Subcutaneous abdominal adipose tissue (tissue), 5 donors: Measurements from ENCODE around the gene CHCHD6.

Experiments
- H3K27ac ChIP-seq: one replicate; pipeline ENCODE4 v1.7.0; 2013; ENCODE audit warnings: low read depth, mild to moderate bottlenecking, inconsistent platforms, low read length, moderate library complexity
- H3K27me3 ChIP-seq, 5 donors: one replicate each; pipeline ENCODE4 v1.7.0; 2013; ENCODE audit warnings: low read length in 5 of 5, inconsistent platforms in 1 of 5; ENCODE audit not compliant: control insufficient read depth in 5 of 5, insufficient read depth in 4 of 5
- H3K36me3 ChIP-seq, 5 donors: one replicate each; pipeline ENCODE4 v1.7.0; 2013; ENCODE audit warnings: low read length in 5 of 5; ENCODE audit not compliant: control insufficient read depth in 5 of 5, insufficient read depth in 5 of 5
- H3K4me1 ChIP-seq, 5 donors: one replicate each; pipeline ENCODE4 v1.7.0; 2013; ENCODE audit warnings: low read length in 5 of 5, mild to moderate bottlenecking in 3 of 5, moderate library complexity in 1 of 5; ENCODE audit not compliant: control insufficient read depth in 5 of 5, insufficient read depth in 5 of 5
- H3K4me3 ChIP-seq, 5 donors: one replicate each; pipeline ENCODE4 v1.7.0; 2013; ENCODE audit warnings: low read length in 5 of 5, low read depth in 1 of 5
- H3K9ac ChIP-seq, 5 donors: one replicate each; pipeline ENCODE4 v1.7.0; 2013; ENCODE audit warnings: low read length in 5 of 5, mild to moderate bottlenecking in 4 of 5, moderate library complexity in 3 of 5
- H3K9me3 ChIP-seq, 5 donors: one replicate each; pipeline ENCODE4 v1.7.0; 2013; ENCODE audit warnings: low read length in 5 of 5; ENCODE audit not compliant: control insufficient read depth in 5 of 5
- donor health status: healthy.
- donor health status: healthy.
- donor health status: healthy.
- donor health status: healthy.
- donor health status: healthy.

The CHCHD6 gene

GRCh38 chr3:126912027-126912422 lies 208.0 kb downstream of the CHCHD6 start:
- peaks cover 0 to 6% (median 0%) of the 10 kb centered on the region in 5 donors for H3K27me3 ChIP-seq
- peaks cover 4 to 26% (median 20%) of the 10 kb centered on the region in 5 donors for H3K4me1 ChIP-seq
- no peaks in the 10 kb centered on the region for H3K9me3 ChIP-seq
- no peak overlapping the region for H3K4me3 ChIP-seq
- H3K9ac ChIP-seq: no peak overlapping the region
- peaks cover 0 to 4% (median 2%) of the 10 kb centered on the region in 5 donors for H3K36me3 ChIP-seq
- no peak overlapping the region for H3K27ac ChIP-seq

GRCh38 chr3:126912491-126913195 lies 208.6 kb downstream of the CHCHD6 start:
- no peaks in the 10 kb centered on the region for H3K9me3 ChIP-seq
- no peak overlapping the region for H3K27ac ChIP-seq
- H3K36me3 ChIP-seq: peaks cover 0 to 4% (median 2%) of the 10 kb centered on the region in 5 donors
- H3K4me1 ChIP-seq: peaks cover 4 to 25% (median 20%) of the 10 kb centered on the region in 5 donors
- peaks cover 0 to 6% (median 0%) of the 10 kb centered on the region in 5 donors for H3K27me3 ChIP-seq
- no peak overlapping the region for H3K4me3 ChIP-seq
- H3K9ac ChIP-seq: no peak overlapping the region

GRCh38 chr3:126913524-126913923 lies 209.5 kb downstream of the CHCHD6 start:
- H3K36me3 ChIP-seq: peaks cover 0 to 4% (median 2%) of the 10 kb centered on the region in 5 donors
- peaks cover 0 to 6% (median 0%) of the 10 kb centered on the region in 5 donors for H3K27me3 ChIP-seq
- H3K4me1 ChIP-seq: peaks cover 4 to 25% (median 20%) of the 10 kb centered on the region in 5 donors
- H3K9me3 ChIP-seq: no peaks in the 10 kb centered on the region
- H3K9ac ChIP-seq: no peak overlapping the region
- no peak overlapping the region for H3K4me3 ChIP-seq
- no peak overlapping the region for H3K27ac ChIP-seq

GRCh38 chr3:126914226-126914625 lies 210.2 kb downstream of the CHCHD6 start:
- Histone ChIP-seq H3K4me1 (peaks cover 4 to 25% (median 20%) of the 10 kb centered on the region in 5 donors), H3K4me3 (no peak overlapping the region), H3K27ac (no peak overlapping the region), H3K9ac (no peak overlapping the region), H3K36me3 (peaks cover 0 to 4% (median 2%) of the 10 kb centered on the region in 5 donors), H3K27me3 (peaks cover 0 to 6% (median 0%) of the 10 kb centered on the region in 5 donors), H3K9me3 (no peaks in the 10 kb centered on the region)

GRCh38 chr3:126915015-126915414 lies 211.0 kb downstream of the CHCHD6 start:
- H3K27me3 ChIP-seq: peaks cover 0 to 6% (median 0%) of the 10 kb centered on the region in 5 donors
- H3K36me3 ChIP-seq: peaks cover 0 to 4% (median 2%) of the 10 kb centered on the region in 5 donors
- no peak overlapping the region for H3K9ac ChIP-seq
- H3K9me3 ChIP-seq: no peaks in the 10 kb centered on the region
- no peak overlapping the region for H3K4me3 ChIP-seq
- H3K27ac ChIP-seq: no peak overlapping the region
- H3K4me1 ChIP-seq: peaks cover 4 to 25% (median 20%) of the 10 kb centered on the region in 5 donors

- H3K36me3 ChIP-seq: peaks cover 0 to 4% (median 2%) of the 10 kb centered on the region in 5 donors
- no peak overlapping the region for H3K27ac ChIP-seq
- H3K9ac ChIP-seq: no peak overlapping the region
- H3K4me1 ChIP-seq: peaks cover 0 to 20% (median 10%) of the 10 kb centered on the region in 5 donors
- no peak overlapping the region for H3K4me3 ChIP-seq
- H3K9me3 ChIP-seq: peaks cover 0 to 4% (median 0%) of the 10 kb centered on the region in 5 donors
- peaks cover 0 to 6% (median 0%) of the 10 kb centered on the region in 5 donors for H3K27me3 ChIP-seq
Observed at GRCh38 chr3:126916546-126916945, 212.5 kb downstream of the CHCHD6 start.

GRCh38 chr3:126917232-126917804 lies 213.3 kb downstream of the CHCHD6 start:
- no peak overlapping the region for H3K27ac ChIP-seq

GRCh38 chr3:126918355-126918821 lies 214.3 kb downstream of the CHCHD6 start:
- Histone ChIP-seq H3K9me3 (peaks cover 0 to 4% (median 0%) of the 10 kb centered on the region in 5 donors), H3K36me3 (peaks cover 0 to 4% (median 2%) of the 10 kb centered on the region in 5 donors), H3K4me3 (no peak overlapping the region), H3K9ac (no peak overlapping the region), H3K27me3 (peaks cover 0 to 6% (median 0%) of the 10 kb centered on the region in 5 donors), H3K27ac (no peak overlapping the region), H3K4me1 (peaks cover 0 to 14% (median 0%) of the 10 kb centered on the region in 5 donors)

More at GRCh38 chr3:126917232-126917804, 213.3 kb downstream of the CHCHD6 start:
- Histone ChIP-seq H3K9ac (no peak overlapping the region), H3K9me3 (peaks cover 0 to 4% (median 0%) of the 10 kb centered on the region in 5 donors), H3K36me3 (peaks cover 0 to 4% (median 2%) of the 10 kb centered on the region in 5 donors), H3K4me3 (no peak overlapping the region), H3K27me3 (peaks cover 0 to 6% (median 0%) of the 10 kb centered on the region in 5 donors), H3K4me1 (peaks cover 0 to 18% (median 6%) of the 10 kb centered on the region in 5 donors)

GRCh38 chr3:126921085-126921824 lies 217.2 kb downstream of the CHCHD6 start:
- H3K4me1 ChIP-seq: peaks cover 2 to 32% (median 19%) of the 10 kb centered on the region in 5 donors
- H3K36me3 ChIP-seq: peaks cover 0 to 2% (median 0%) of the 10 kb centered on the region in 5 donors
- H3K27ac ChIP-seq: no peak overlapping the region
- no peak overlapping the region for H3K9ac ChIP-seq
- H3K27me3 ChIP-seq: peaks cover 0 to 3% (median 0%) of the 10 kb centered on the region in 5 donors
- H3K9me3 ChIP-seq: peaks cover 0 to 4% (median 0%) of the 10 kb centered on the region in 5 donors
- H3K4me3 ChIP-seq: no peak overlapping the region
